Erythroblast (primary cell): ENCODE data around the gene SETDB2.

ENCODE experiments used
- GATA1 ChIP-seq: IDR thresholded peaks from 2 replicates; pipeline ENCODE4 v1.6.1; 2011; ENCODE audit warnings: low read depth, mild to moderate bottlenecking, control low read depth, low read length, moderate library complexity
- POLR2A ChIP-seq: IDR thresholded peaks from 2 replicates; pipeline ENCODE4 v1.6.1; 2011; ENCODE audit warnings: mild to moderate bottlenecking, low read length

- TF ChIP-seq POLR2A (no peak), GATA1 (no peak)
These were observed 22.7 kb upstream of the SETDB2 start for GRCh38 chr13:49421391-49421790.
